Caki2 (cell line): ENCODE data around the gene CEP89. TPM values are rescaled to one million over a fixed set of nuclear protein-coding genes. Genes with fewer than 3 reads are reported as not detected.
A peak's percentile ranks its signal among the peaks of the same experiment; 100 is the strongest.
"Not testable (repeated sequence)": the region's sequence is repeated elsewhere in the genome, so short reads cannot be mapped to it uniquely, and the experiment has no call there.

Experiments
- DNase-seq: peaks from one replicate; pipeline ENCODE4 v3.0.0-alpha.2; 2015; ENCODE audit warnings: low read depth
- in situ Hi-C: cut with HindIII; loops from 2 replicates; pipeline ENCODE4 v1.10.0; 2016; ENCODE audit warnings: low sequenced_read_pairs, low pct_unique_long_range_greater_than_20kb, mixed read lengths
- total RNA-seq: library from RNA; depleted of rRNA; stranded (reverse); fragments of >200 nt; shearing (Covaris generic); gene quantifications from 2 replicates; pipeline ENCODE4 v1.2.3, GENCODE V29; 2014; ENCODE audit warnings: low replicate concordance

CEP89 gene
- total RNA-seq, 1 experiment from 2014 or later: 26.1 TPM

- in situ Hi-C loops: no loop called here
Observed at GRCh38 chr19:32976223-32976805, 4.6 kb upstream of the CEP89 start.

DNA sequence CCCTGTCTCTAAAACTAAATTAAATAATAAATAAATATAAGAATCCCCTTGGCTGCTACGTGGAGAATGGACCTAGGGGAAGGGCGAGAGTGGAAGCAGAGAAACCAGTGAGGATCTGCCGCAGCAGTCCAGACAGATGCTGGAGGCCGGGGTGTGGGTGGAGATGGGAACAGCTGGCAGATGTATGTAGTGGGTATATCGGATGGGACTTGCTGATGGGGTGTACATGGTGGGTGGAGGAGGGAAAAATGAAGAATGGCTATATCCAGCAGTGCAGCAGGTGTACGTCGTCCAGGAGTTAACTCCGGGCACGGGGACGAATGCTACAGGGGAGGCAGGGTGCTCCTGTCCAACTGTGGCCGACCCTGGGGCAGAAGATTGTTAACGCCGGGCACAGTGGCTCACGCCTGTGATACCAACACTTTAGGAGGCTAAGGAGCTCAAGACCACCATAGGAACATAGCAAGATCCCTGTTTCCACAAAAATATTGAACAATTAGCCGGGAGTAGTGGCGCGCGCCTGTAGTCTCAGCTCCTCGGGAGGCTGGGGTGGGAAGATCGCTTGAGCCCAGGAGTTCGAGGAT lies 654 bp downstream of the CEP89 start:
- in situ Hi-C loops: no loop called here
- DNase-seq: no peak

More at GRCh38 chr19:32976223-32976805, 4.6 kb upstream of the CEP89 start:
- DNase-seq: peak; percentile 68

- DNase-seq: no peak
- in situ Hi-C loops: no loop called here
Observed at GRCh38 chr19:32969549-32969948, 2.2 kb downstream of the CEP89 start.

- no peak for DNase-seq
- in situ Hi-C loops: no loop called here
Observed at GRCh38 chr19:32966750-32967149, 5.0 kb downstream of the CEP89 start.

DNA sequence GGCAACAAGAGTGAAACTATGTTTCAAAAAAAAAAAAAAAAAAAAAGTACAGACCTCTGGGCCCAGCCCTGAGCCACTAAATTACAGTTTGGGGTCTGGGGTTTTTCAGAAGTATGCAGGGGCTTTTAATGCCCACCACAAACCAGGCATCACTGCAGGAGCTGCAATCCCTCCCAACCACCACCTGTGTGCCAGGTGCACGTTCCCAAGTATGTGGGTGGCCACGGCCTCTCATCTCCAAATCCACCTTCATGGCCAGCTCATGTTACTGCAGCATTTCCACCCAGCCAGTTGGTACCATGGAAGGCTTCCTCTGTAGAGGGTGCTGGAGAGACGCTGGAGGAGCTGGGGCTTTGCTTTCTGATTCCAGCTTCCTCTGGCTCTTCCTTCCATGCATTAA lies 26.5 kb downstream of the CEP89 start:
- DNase-seq: no peak
- in situ Hi-C loops: no loop called here

DNA sequence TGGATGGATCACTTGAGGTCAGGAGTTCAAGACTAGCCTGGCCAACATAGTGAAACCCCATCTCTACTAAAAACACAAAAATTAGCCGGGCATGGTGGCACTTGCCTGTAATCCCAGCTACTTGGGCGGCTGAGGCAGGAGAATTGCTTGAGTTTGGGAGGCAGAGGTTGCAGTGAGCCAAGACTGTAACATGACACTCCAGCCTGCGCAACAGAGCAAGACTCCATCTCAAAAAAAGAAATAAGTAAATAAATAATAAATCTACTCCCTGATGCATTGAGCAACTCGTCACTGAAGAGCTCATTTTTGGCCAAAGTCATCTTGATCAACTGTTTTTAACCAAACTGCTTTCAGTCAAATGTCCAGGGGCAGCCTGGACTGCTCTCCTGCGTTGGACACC lies 30.5 kb downstream of the CEP89 start:
- in situ Hi-C loops, DNase-seq: not testable (repeated sequence)

GRCh38 chr19:32936065-32936464 lies 35.7 kb downstream of the CEP89 start:
- in situ Hi-C loops: no loop called here

DNA sequence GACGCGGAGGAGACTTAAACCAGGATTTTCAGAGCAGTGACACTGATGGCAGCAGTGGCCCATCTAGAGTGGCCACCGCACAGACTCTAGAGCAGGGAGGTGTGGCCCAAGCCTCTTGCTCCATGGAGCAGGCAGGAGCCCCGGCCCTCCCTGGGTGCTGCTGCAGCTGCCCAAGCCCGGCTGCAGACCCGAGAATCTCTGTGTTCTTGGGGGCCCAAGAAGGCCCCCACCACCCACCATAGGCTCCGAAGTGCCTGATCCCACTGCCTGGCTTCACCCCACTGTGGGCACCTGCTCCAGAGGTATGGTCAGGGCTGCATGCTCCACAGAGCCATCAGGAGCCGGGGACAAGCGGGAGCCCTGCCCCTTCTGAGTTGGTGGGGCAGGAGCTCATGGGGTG lies 36.1 kb downstream of the CEP89 start:
- in situ Hi-C loops: no loop called here
- DNase-seq: no peak

More at GRCh38 chr19:32936065-32936464, 35.7 kb downstream of the CEP89 start:
- no peak for DNase-seq

DNA sequence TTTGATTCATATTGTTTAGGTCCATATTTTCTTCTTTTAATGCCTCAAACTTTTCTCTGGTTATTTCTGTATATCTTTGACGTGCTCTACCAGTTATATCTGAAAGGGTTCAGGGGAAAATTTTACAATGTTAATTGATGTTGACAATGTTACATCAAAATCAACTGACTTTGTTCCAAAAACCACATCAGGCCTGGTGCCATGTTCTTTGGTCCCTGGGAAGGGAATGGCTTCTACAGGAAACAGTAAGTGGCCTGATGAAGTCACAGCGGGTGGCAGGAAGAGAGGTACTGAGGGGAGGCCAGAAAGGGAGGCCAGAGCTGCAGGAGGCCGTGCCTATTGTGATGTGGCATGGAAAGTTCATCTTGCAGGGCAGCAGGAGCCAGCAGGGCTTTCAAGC lies 38.2 kb downstream of the CEP89 start:
- no peak for DNase-seq
- in situ Hi-C loops: no loop called here

- DNase-seq: no peak
- in situ Hi-C loops: no loop called here
Observed at GRCh38 chr19:32930567-32930966, 41.2 kb downstream of the CEP89 start.

GRCh38 chr19:32928806-32929205 lies 43.0 kb downstream of the CEP89 start:
- no peak for DNase-seq
- in situ Hi-C loops: no loop called here

GRCh38 chr19:32924200-32924599 lies 47.6 kb downstream of the CEP89 start:
- DNase-seq: no peak
- in situ Hi-C loops: no loop called here

- in situ Hi-C loops: no loop called here
- DNase-seq: no peak
Observed at GRCh38 chr19:32921624-32922023, 50.1 kb downstream of the CEP89 start.

DNA sequence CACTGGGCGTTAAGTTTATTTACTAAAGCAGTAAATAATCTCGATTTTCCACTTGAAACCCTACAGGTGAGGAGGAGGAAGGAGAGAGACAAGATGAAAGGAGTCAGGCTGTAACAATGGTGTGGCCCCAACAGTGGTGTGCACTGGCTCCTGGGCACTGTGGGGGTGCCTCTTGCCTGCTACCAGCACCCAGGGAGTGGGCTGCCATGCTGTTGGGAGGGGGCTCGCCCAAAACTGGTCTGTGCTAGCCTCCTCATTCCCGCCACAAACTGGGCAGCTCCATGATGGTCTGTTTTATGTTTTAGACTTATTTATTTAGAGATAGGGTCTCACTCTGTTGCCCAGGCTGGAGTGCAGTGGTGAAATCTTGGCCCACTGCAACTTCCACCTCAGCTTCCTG lies 52.4 kb downstream of the CEP89 start:
- no peak for DNase-seq
- in situ Hi-C loops: no loop called here

GRCh38 chr19:32917616-32917996 lies 54.2 kb downstream of the CEP89 start:
- in situ Hi-C loops: no loop called here
- no peak for DNase-seq

DNA sequence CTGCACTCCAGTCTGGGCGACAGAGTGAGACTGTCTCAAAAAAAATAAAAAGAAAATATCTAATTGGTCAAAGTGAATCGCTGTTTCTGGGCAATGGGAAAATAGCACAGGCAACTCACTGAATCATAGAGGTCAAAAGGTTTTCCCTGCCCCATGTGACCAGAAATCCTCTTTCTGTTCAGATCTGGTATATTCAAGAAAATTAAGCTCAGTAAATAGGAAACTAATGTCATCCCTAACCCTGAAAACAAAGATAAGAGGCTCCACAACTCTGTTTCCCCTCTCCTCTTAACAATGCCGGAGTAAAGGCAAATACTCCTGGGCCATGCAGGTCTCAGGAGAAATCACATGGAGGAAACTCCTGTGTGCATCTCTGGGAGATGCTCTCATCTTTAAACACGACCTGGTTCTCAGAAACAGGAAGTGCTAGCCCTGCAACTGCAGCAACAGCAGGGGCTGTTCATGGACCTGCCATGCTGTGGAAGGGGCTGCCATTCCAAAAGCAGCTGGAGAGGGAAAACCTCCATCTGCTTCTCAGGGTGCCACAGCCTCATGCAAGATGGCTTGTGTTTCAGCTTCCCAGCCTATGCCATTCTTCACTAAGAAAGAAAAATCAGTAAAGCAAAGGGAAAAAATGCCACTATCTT lies 54.7 kb downstream of the CEP89 start:
- in situ Hi-C loops: no loop called here
- peak; percentile 10 for DNase-seq

DNA sequence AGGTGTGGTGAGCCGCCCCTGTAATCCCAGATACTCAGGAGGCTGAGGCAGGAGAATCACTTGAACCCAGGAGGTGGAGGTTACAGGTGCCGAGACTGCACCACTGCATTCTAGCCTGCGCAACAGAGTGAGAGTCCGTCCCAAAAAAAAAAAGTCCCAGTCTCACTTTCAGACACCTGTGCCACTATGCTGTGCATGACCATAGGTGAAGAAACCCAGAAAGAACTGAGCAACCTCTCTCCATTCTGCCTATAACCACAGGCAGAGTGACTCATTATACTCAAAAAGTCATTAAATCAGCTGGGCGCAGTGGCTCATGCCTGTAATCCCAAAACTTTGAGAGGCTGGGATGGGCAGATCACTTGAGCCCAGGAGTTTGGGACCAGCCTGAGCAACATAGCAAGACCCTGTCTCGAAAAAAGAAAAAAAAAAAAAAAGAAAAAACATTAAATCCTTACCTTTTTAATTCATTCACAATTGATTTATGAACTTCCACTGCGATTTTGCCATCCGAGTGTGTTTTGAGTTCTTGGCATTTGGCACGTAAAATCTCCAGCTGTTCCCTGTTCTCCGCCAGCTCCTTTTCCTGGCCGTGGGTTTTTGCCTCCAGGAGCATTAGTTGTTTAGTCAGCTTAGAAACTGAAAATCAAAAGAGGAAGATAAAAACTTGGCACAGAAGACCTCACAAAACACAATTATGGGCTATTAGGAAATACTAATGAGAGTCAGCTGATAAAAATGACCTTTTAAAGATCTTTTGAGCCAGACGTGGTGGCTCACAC lies 56.7 kb downstream of the CEP89 start:
- in situ Hi-C loops: no loop called here
- no peak for DNase-seq

GRCh38 chr19:32911467-32911866 lies 60.3 kb downstream of the CEP89 start:
- no peak for DNase-seq
- in situ Hi-C loops: no loop called here

DNA sequence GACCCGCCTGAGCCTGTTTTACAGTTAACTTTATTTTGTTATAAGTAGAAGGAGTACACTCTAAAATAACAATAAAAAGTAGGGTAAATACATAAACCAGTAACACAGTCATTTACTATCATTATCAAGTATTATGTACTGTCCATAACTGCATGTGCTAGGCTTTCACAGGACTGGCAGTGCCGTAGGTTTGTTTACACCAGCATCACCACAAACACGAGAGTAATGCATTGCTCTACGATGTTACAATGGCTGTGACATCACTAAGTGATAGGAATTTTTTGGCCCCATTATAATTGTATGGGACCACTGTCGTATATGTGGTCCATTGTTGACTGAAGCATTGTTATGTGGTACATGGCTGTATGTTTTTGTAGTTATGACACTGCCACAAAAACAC lies 60.9 kb downstream of the CEP89 start:
- in situ Hi-C loops: no loop called here
- no peak for DNase-seq
